ENCODE measurements around the gene DIMT1. TPM values are rescaled to one million over a fixed set of nuclear protein-coding genes. Genes with fewer than 3 reads are reported as not detected.

DIMT1 gene
- total RNA-seq, 1 donor from 2014 or later: 23.2 TPM

Other genes starting within 250 kb of the DIMT1 start
- gene KIF2A, start 97.7 kb downstream of the DIMT1 start, total RNA-seq: 47.7 and 55.1 TPM in 2 replicates
- 6.6 and 20.5 TPM in 2 replicates for gene IPO11, start 8.9 kb upstream of the DIMT1 start, total RNA-seq
- gene LRRC70, start 174.9 kb upstream of the DIMT1 start, total RNA-seq: 0.29 TPM in 1 of 2 replicates, not detected in the other

All from epithelial cell of proximal tubule (primary cell).